ENCODE data around the gene BEND6.
A peak's percentile ranks its signal among the peaks of the same experiment; 100 is the strongest.

Gene BEND6

GRCh38 chr6:56944661-56945060, 10.2 kb upstream of the BEND6 start:
- no peak for DNase-seq

- DNase-seq = no peak
Observed at GRCh38 chr6:56946368-56946767, 8.5 kb upstream of the BEND6 start.

- DNase-seq = no peak
Observed at GRCh38 chr6:56947924-56948323, 7.0 kb upstream of the BEND6 start.

GRCh38 chr6:56949265-56949664, 5.6 kb upstream of the BEND6 start:
- DNase-seq = no peak

GRCh38 chr6:56949925-56950495, 4.9 kb upstream of the BEND6 start:
- no peak for DNase-seq

- DNase-seq = no peak
Observed at GRCh38 chr6:56951049-56951831, 3.7 kb upstream of the BEND6 start.

- peak; percentile 23 for DNase-seq
Observed at GRCh38 chr6:56953597-56954402, 1.1 kb upstream of the BEND6 start.

- peak; percentile 84 for DNase-seq
Observed at GRCh38 chr6:56955171-56956155, 556 bp downstream of the BEND6 start.

- DNase-seq = no peak
Observed at GRCh38 chr6:56956491-56956890, 1.6 kb downstream of the BEND6 start.

- no peak for DNase-seq
Observed at GRCh38 chr6:56957856-56958255, 2.9 kb downstream of the BEND6 start.

- DNase-seq = no peak
Observed at GRCh38 chr6:56958481-56958880, 3.6 kb downstream of the BEND6 start.

GRCh38 chr6:56959094-56959493, 4.2 kb downstream of the BEND6 start:
- no peak for DNase-seq

- no peak for DNase-seq
Observed at GRCh38 chr6:56959938-56960337, 5.0 kb downstream of the BEND6 start.

GRCh38 chr6:56961151-56961550, 6.2 kb downstream of the BEND6 start:
- no peak for DNase-seq

GRCh38 chr6:56962441-56962840, 7.5 kb downstream of the BEND6 start:
- DNase-seq = no peak

- no peak for DNase-seq
Observed at GRCh38 chr6:56963043-56963442, 8.1 kb downstream of the BEND6 start.

GRCh38 chr6:56963793-56964192, 8.9 kb downstream of the BEND6 start:
- no peak for DNase-seq

GRCh38 chr6:56965126-56965525, 10.2 kb downstream of the BEND6 start:
- DNase-seq = no peak

GRCh38 chr6:56970849-56971248, 15.9 kb downstream of the BEND6 start:
- no peak for DNase-seq

GRCh38 chr6:56977192-56977591, 22.3 kb downstream of the BEND6 start:
- no peak for DNase-seq

- DNase-seq = no peak
Observed at GRCh38 chr6:56978530-56978929, 23.6 kb downstream of the BEND6 start.

- no peak for DNase-seq
Observed at GRCh38 chr6:56984361-56984760, 29.5 kb downstream of the BEND6 start.

- DNase-seq = no peak
Observed at GRCh38 chr6:56984884-56985283, 30.0 kb downstream of the BEND6 start.
